Stimulated activated CD8-positive, alpha-beta memory T cell treated with anti-CD3 and anti-CD28 coated beads, Interleukin-15, amount 100 ng/mL, for 24 hours (primary cell): ENCODE data around the gene NDE1.
"Not testable (repeated sequence)": the region's sequence is repeated elsewhere in the genome, so short reads cannot be mapped to it uniquely, and the experiment has no call there.

Experiments used
- DNase-seq: peaks from one replicate; pipeline ENCODE4 v3.0.0-alpha.2; 2020; ENCODE audit warnings: low read depth

Gene NDE1

GRCh38 chr16:15620611-15621195 lies 29.3 kb upstream of the NDE1 start:
- DNase-seq = no peak

DNA sequence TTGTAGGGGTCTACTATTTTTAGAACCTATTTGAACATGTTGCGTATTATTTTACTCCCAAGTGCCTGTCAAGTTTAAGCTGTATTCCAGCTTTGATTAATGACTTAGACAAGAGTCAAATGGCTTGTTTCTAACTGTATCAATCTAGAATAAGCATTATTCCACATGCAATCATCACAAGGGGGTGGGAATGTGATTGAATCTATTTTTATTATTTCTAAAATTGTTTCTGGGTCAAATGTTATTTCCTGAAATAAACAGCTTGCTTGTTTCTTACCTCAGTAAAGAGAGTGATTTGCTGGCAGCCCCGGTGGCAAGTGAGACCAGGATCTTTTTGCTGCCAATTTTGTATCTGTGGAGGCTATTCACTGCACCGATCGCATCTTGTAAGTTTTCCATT lies 28.6 kb upstream of the NDE1 start:
- no peak for DNase-seq

DNA sequence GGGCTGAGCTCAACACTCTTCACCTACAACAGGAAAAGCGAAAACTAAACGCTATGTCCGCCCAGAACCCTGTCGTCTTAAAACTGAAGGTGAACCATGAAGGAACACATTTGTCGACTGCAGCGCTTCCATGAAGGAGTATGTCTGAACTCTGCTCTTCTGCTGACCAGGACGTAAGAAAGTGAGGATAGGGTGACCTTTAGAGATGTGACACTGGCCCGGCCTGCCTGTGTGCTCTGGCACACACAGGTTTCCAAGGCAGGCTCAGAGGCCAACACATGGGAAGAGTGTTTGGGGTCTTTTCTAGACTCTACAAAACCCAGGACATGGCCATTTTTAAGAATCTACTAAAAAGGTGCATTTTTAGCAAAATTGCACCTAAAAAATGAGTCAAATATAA lies 28.2 kb upstream of the NDE1 start:
- DNase-seq = no peak

DNA sequence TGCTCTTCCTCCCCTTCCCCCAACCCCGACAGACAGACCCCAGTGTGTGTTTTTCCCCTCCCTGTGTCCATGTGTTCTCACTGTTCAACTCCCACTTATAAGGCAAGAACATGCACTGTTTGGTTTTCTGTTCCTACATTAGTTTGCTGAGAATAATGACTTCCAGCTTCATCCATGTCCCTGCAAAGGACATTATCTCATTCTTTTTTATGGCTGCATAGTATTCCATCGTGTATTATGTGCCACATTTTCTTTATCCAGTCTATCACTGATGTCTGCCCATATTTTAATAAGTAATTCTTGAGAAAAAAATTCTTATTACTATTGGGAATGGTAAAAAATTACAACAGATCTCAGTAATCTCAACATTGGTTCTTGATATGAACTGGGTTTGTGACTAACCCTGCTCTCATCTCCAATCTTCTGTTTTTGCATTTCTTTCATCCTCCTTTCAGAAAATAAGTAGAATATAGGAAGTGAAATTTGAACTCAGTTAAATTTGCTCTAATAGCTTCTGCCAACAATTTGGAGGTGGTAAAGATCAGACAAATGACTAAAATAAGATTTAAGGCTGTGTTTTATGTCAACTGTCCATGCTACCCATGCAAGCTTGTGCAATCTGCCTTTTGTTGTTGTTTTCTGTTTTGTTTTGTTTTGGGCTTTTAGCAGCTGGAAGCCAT lies 18.2 kb upstream of the NDE1 start:
- no peak for DNase-seq

GRCh38 chr16:15635926-15636325 lies 14.1 kb upstream of the NDE1 start:
- no peak for DNase-seq

- no peak for DNase-seq
These were observed 13.6 kb upstream of the NDE1 start for GRCh38 chr16:15636392-15636873.

DNA sequence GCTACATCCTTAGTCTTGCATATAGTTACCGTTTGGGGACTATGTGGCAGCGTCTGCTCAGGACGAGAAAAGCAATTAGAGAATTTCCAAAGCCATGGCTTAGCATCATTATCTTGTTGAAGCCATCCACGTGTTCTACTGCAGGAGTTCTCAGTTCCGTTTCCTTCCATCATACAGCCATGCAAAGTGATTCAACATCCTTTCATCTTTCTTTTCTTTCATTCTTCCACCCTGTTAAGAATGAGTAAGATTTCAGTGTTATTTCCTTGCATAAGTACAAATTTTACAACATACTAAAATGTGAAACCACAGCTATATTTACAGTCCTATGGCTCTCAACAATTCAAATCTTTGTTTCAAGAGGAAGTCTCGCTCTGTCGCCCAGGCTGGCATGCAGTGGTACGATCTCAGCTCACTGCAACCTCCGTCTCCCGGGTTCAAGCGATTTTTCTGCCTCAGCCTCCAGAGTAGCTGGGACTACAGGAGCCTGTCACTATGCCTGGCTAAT lies 10.9 kb upstream of the NDE1 start:
- DNase-seq = no peak

DNA sequence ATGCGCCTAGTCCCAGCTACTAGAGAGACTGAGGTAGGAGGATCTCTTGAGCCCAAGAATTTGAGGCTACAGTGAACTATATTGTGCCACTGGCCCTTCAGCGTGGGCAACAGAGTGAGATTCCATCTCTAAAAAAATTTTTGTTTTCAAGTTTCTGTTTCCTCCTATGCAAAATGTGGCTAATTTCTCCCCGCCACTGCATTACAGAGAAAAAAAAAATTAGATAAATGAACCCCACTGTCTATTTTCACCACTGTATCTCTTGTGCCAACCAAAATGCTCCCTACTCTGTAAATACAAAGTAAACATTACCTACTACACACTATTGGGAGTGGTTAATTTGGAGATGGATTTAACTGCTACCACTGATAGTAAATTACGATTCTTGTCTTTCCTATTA lies 9.1 kb upstream of the NDE1 start:
- DNase-seq = no peak

GRCh38 chr16:15641753-15642556 lies 8.1 kb upstream of the NDE1 start:
- no peak for DNase-seq

- peak; percentile 40 for DNase-seq
These were observed 7.4 kb upstream of the NDE1 start for GRCh38 chr16:15642557-15643047.

DNA sequence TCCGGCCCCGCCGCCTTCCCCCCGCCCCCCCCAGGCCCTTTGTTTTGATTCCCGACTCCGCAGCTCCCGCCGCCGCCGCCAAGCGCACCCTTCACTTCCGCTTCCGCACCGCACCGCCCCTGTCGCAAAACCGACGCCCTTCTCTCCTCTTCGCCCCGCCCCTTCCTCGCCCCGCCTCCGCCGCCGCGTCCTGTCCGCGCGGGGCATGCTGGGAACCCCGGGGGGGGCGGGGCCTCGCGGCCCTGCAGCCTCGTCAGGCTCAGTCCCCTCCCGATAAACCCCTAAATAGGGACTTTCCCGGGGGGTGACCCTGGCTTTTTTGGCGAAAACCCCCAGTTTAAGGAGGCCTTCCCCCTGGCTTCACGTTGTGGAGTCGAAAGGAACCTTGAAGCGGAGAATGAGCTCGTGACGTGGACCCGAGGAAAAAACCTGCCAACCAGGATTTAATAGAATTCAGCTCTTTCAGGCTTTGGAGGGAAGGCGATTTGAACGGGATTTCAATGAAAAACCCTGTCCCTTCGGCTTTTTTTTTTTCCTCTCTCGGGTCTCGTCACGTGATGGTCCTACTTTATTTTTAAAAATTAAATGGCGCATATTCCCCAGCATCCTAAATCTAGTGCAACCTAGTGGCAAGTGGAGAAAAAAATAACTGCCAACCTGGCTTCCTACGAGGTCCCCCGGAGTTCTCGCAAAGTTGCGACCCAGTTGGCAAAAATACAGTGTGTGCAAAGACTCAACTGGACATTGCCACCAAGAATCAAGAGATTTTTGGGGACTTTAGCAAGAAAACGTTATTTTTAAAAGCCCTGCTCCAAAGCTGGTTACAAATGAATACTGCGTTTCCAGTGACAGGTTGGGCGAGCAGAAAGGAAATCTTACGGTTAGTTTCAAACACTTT lies 6.7 kb upstream of the NDE1 start, which contains the start of gene MARF1:
Gene MARF1 (minus strand): TSS at position 107 of the 898 bp plus-strand sequence. CDS start 3,921 bp downstream, outside the sequence.
- peak; percentile 100 for DNase-seq

DNA sequence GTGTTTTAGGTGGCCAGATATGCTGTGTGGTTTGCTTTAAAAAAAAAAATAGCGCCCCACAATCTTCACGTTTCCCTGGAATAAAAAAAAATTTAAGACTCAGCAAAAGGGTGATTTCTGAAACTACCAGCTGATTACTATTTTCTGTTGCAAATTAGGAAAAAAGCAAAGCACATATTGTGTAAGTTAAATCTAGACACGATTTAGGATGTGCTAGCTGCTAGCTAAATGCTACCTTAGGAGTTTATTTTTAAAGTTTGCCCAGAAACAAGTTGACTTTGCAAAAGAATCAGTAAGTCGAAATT lies 6.1 kb upstream of the NDE1 start:
- no peak for DNase-seq

DNA sequence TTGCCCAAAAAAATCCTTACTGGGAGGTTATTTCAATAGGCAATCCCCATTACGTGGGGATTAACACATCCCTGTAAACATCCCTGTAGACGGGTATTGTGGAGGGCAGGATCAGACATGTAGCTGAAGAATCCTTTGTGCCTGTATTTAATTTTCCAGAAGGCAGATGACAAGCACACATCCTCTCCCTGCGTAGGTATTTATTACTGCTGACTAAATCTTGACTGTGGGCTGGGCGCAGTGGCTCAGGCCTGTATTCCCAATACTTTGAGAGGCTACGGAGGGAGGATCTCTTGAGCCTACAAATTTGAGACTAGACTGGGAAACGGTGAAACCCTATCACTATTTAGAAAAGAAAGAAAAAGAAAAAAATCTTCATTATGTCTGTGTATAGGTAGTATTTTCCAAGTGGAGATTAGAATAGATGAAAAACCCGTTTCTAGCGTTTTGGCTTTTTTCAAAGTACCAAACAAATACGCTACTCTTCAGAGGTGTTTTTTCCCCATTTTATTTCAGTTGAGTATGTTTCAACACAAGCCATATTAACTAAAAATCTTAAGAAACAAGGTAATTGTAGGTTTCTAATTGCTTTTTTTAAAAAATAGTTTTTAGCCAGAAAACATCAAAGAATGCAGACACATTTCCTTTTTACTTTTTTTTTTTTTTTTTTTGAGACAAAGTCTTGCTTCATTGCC lies 5.6 kb upstream of the NDE1 start:
- no peak for DNase-seq

DNA sequence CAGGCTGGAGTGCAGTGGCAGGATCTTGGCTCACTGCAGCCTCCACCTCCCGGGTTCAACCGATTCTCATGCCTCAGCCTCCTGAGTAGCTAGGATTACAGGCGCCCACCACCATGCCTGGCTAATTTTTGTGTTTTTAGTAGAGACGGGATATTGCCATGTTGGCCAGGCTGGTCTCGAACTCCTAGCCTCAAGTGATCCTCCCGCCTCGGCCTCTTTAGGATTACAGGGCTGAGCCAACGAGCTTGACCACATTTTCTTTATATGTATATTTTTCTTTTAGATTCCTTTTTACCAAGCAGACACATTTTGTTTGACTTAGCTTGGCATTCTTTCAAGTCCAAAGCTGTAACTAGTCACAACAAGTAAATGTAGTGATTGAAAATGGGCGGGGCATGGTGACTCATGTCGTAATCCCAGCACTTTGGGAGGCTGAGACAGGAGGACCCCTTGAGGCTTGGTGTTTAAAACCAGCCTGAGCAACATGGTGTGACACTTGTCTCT lies 5.0 kb upstream of the NDE1 start:
- DNase-seq = not testable (repeated sequence)

- DNase-seq = not testable (repeated sequence)
These were observed 3.3 kb upstream of the NDE1 start for GRCh38 chr16:15646557-15647293.

DNA sequence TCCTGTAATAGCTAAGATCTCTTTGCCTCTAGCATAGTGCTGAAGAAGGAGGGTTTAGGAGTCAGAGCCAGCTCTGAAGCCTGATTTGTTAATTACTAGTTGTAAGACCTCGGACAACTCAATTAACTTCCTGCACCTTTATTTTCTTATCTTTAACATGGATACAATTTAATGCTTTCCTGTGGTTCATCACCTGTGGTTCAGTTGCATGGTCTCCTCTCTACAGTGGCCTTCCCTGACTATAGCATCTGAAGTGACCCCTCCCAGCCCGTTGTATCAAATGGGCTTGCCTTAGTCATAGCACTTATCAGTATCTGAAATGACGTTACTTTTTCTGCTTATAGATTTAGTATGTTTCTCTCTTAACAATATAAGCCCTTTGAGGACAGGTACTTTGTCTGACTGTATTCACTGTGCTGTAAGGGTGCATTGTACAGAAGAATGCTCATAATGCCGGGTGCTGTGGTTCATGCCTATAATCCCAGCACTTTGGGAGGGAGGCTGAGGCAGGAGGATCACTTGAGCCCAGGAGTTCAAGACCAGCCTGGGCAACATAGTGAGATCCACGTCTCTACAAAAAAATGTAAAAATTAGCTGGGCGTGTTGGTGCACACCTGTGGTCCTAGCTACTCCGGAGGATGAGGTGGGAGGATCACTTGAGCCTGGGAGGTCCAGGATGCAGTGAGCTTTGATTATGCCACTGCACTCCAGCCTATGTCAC lies 2.6 kb upstream of the NDE1 start:
- no peak for DNase-seq

GRCh38 chr16:15648135-15648730 lies 1.8 kb upstream of the NDE1 start:
- DNase-seq = no peak

DNA sequence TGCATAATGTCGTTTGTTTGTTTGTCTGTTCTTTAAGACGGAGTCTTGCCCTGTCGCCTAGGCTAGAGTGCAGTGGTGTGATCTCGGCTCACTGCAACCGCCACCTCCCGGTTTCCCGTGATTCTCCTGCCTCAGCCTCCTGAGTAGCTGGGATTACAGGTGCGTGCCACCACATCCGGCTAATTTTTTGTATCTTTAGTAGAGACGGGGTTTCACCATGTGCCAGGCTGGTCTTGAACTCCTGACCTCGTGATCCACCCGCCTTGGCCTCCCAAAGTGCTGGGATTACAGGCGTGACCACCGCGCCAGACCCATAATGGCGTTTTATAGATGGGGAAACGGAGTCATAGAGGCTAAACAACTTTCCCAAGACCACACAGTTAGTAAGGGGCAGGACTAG lies 734 bp upstream of the NDE1 start:
- DNase-seq = not testable (repeated sequence)

- no peak for DNase-seq
These were observed 372 bp upstream of the NDE1 start for GRCh38 chr16:15649727-15650018.
